ENCODE results near the gene IFITM5.
"Not testable (repeated sequence)": the region's sequence is repeated elsewhere in the genome, so short reads cannot be mapped to it uniquely, and the experiment has no call there.

IFITM5 gene

GRCh38 chr11:279966-280705, 19.2 kb downstream of the IFITM5 start:
- Histone ChIP-seq H3K36me3 (ENCODE audit: control insufficient read depth, insufficient read depth, low read length) (no peaks in the 10 kb centered on the region), H3K9ac (ENCODE audit: low read length) (no peak overlapping the region), H3K27me3 (ENCODE audit: control insufficient read depth, insufficient read depth, low read length) (peaks cover 66% of the 10 kb centered on the region), H3K4me1 (ENCODE audit: control insufficient read depth, insufficient read depth, low read length) (peaks cover 15% of the 10 kb centered on the region), H3K9me3 (ENCODE audit: control insufficient read depth, low read length) (no peaks in the 10 kb centered on the region), H3K4me3 (ENCODE audit: low read length) (no peak overlapping the region)

- no peaks in the 10 kb centered on the region for H3K9me3 ChIP-seq (ENCODE audit: control insufficient read depth, low read length)
- peaks cover 62% of the 10 kb centered on the region for H3K27me3 ChIP-seq (ENCODE audit: control insufficient read depth, insufficient read depth, low read length)
- no peak overlapping the region for H3K9ac ChIP-seq (ENCODE audit: low read length)
- peaks cover 15% of the 10 kb centered on the region for H3K4me1 ChIP-seq (ENCODE audit: control insufficient read depth, insufficient read depth, low read length)
- H3K36me3 ChIP-seq (ENCODE audit: control insufficient read depth, insufficient read depth, low read length) = no peaks in the 10 kb centered on the region
- H3K4me3 ChIP-seq (ENCODE audit: low read length) = no peak overlapping the region
Observed at GRCh38 chr11:279040-279965, 20.0 kb downstream of the IFITM5 start.

GRCh38 chr11:278001-278951, 21.1 kb downstream of the IFITM5 start, which contains the start of gene NLRP6:
Gene NLRP6 (plus strand): TSS chr11:278407. CDS start chr11:278570, 163 bp downstream.
- Histone ChIP-seq H3K27me3 (ENCODE audit: control insufficient read depth, insufficient read depth, low read length) (peaks cover 56% of the 10 kb centered on the region), H3K4me1 (ENCODE audit: control insufficient read depth, insufficient read depth, low read length) (peaks cover 15% of the 10 kb centered on the region), H3K9me3 (ENCODE audit: control insufficient read depth, low read length) (no peaks in the 10 kb centered on the region), H3K36me3 (ENCODE audit: control insufficient read depth, insufficient read depth, low read length) (no peaks in the 10 kb centered on the region), H3K4me3 (ENCODE audit: low read length) (no peak within 1 kb of the TSS), H3K9ac (ENCODE audit: low read length) (no peak within 1 kb of the TSS)

- peaks cover 15% of the 10 kb centered on the region for H3K4me1 ChIP-seq (ENCODE audit: control insufficient read depth, insufficient read depth, low read length)
- no peaks in the 10 kb centered on the region for H3K36me3 ChIP-seq (ENCODE audit: control insufficient read depth, insufficient read depth, low read length)
- H3K27me3 ChIP-seq (ENCODE audit: control insufficient read depth, insufficient read depth, low read length) = peaks cover 43% of the 10 kb centered on the region
- no peaks in the 10 kb centered on the region for H3K9me3 ChIP-seq (ENCODE audit: control insufficient read depth, low read length)
- no peak overlapping the region for H3K4me3 ChIP-seq (ENCODE audit: low read length)
- no peak overlapping the region for H3K9ac ChIP-seq (ENCODE audit: low read length)
Observed at GRCh38 chr11:276219-276618, 23.1 kb downstream of the IFITM5 start.

- peaks cover 9% of the 10 kb centered on the region for H3K27me3 ChIP-seq (ENCODE audit: control insufficient read depth, insufficient read depth, low read length)
- H3K4me1 ChIP-seq (ENCODE audit: control insufficient read depth, insufficient read depth, low read length) = peaks cover 3% of the 10 kb centered on the region
- H3K9me3 ChIP-seq (ENCODE audit: control insufficient read depth, low read length) = no peaks in the 10 kb centered on the region
- H3K9ac ChIP-seq (ENCODE audit: low read length) = no peak overlapping the region
- H3K4me3 ChIP-seq (ENCODE audit: low read length) = no peak overlapping the region
- H3K36me3 ChIP-seq (ENCODE audit: control insufficient read depth, insufficient read depth, low read length) = no peaks in the 10 kb centered on the region
Observed at GRCh38 chr11:272931-273198, 26.5 kb downstream of the IFITM5 start.

GRCh38 chr11:272195-272930, 27.0 kb downstream of the IFITM5 start:
- H3K4me1 ChIP-seq (ENCODE audit: control insufficient read depth, insufficient read depth, low read length) = peaks cover 3% of the 10 kb centered on the region

GRCh38 chr11:271319-271715, 28.0 kb downstream of the IFITM5 start:
- peaks cover 6% of the 10 kb centered on the region for H3K27me3 ChIP-seq (ENCODE audit: control insufficient read depth, insufficient read depth, low read length)
- no peak overlapping the region for H3K9ac ChIP-seq (ENCODE audit: low read length)
- peaks cover 3% of the 10 kb centered on the region for H3K4me1 ChIP-seq (ENCODE audit: control insufficient read depth, insufficient read depth, low read length)
- H3K4me3 ChIP-seq (ENCODE audit: low read length) = no peak overlapping the region
- H3K9me3 ChIP-seq (ENCODE audit: control insufficient read depth, low read length) = no peaks in the 10 kb centered on the region
- H3K36me3 ChIP-seq (ENCODE audit: control insufficient read depth, insufficient read depth, low read length) = no peaks in the 10 kb centered on the region

More at GRCh38 chr11:272195-272930, 27.0 kb downstream of the IFITM5 start:
- Histone ChIP-seq H3K27me3 (ENCODE audit: control insufficient read depth, insufficient read depth, low read length) (peaks cover 6% of the 10 kb centered on the region), H3K4me3 (ENCODE audit: low read length) (no peak overlapping the region), H3K36me3 (ENCODE audit: control insufficient read depth, insufficient read depth, low read length) (no peaks in the 10 kb centered on the region), H3K9ac (ENCODE audit: low read length) (no peak overlapping the region), H3K9me3 (ENCODE audit: control insufficient read depth, low read length) (no peaks in the 10 kb centered on the region)

GRCh38 chr11:270451-271318, 28.6 kb downstream of the IFITM5 start:
- no peak overlapping the region for H3K4me3 ChIP-seq (ENCODE audit: low read length)
- H3K4me1 ChIP-seq (ENCODE audit: control insufficient read depth, insufficient read depth, low read length) = peaks cover 3% of the 10 kb centered on the region
- H3K9me3 ChIP-seq (ENCODE audit: control insufficient read depth, low read length) = no peaks in the 10 kb centered on the region
- H3K9ac ChIP-seq (ENCODE audit: low read length) = no peak overlapping the region
- peaks cover 6% of the 10 kb centered on the region for H3K27me3 ChIP-seq (ENCODE audit: control insufficient read depth, insufficient read depth, low read length)
- H3K36me3 ChIP-seq (ENCODE audit: control insufficient read depth, insufficient read depth, low read length) = no peaks in the 10 kb centered on the region

- no peak overlapping the region for H3K4me3 ChIP-seq (ENCODE audit: low read length)
Observed at GRCh38 chr11:269146-269890, 30.0 kb downstream of the IFITM5 start.

GRCh38 chr11:268716-269145, 30.6 kb downstream of the IFITM5 start:
- not testable (repeated sequence) for H3K4me3 ChIP-seq (ENCODE audit: low read length); H3K9me3 ChIP-seq (ENCODE audit: control insufficient read depth, low read length); H3K27me3 ChIP-seq (ENCODE audit: control insufficient read depth, insufficient read depth, low read length); H3K4me1 ChIP-seq (ENCODE audit: control insufficient read depth, insufficient read depth, low read length); H3K9ac ChIP-seq (ENCODE audit: low read length); H3K36me3 ChIP-seq (ENCODE audit: control insufficient read depth, insufficient read depth, low read length)

More at GRCh38 chr11:269146-269890, 30.0 kb downstream of the IFITM5 start:
- Histone ChIP-seq H3K27me3 (ENCODE audit: control insufficient read depth, insufficient read depth, low read length) (peaks cover 6% of the 10 kb centered on the region), H3K9me3 (ENCODE audit: control insufficient read depth, low read length) (no peaks in the 10 kb centered on the region), H3K4me1 (ENCODE audit: control insufficient read depth, insufficient read depth, low read length) (peaks cover 3% of the 10 kb centered on the region), H3K36me3 (ENCODE audit: control insufficient read depth, insufficient read depth, low read length) (no peaks in the 10 kb centered on the region), H3K9ac (ENCODE audit: low read length) (no peak overlapping the region)
